Measurements from ENCODE around the gene LONRF2.

LONRF2 gene

DNA sequence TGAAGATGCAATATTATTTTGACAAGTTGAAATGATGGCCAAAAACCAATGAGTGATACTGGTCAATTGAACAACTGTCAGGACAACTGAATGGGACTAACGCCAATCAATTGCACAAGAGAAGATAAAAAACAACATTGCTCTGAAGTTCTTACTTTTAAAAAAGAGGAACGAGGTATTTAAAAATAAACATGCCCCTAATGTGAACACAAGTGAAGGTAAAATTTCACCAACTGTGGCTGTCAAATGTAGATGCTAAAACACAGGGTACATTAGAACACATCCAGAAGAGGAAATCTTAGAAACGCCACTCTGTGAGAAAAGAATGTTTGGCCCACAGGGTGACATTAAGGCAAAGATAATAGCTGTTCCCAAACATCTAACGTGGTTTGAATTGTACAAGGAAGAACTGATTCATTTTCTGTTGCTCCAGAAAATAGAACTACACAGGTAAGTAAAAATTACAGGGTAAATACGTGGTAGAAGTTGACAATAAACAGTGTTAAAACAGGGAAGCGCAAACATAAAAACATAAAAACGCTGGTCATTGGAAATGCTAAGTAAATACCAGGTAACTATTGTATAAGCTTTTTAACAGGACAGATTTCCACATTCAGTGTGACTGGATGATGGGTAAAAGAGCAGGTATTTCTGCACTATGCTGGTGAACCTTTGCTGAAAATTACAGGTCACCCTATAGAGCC is 20.3 kb downstream of the LONRF2 start:
- ChIA-PET POLR2A (no interaction called here), CTCF (interaction anchor here (1.2 kb wide), 1 partner anchor 39 kb away, joined by 3 read pairs; no protein-coding TSS in a partner anchor)
- no peak for TF ChIP-seq FOXM1 (IDR thresholded peaks at IDR 0.05; ENCODE audit: borderline replicate concordance)
- no peak for TF ChIP-seq L3MBTL2 (conservative IDR thresholded peaks at IDR 0.05)
- no peak for TF ChIP-seq NFRKB (IDR thresholded peaks at IDR 0.05)
- TF ChIP-seq ARNT (IDR thresholded peaks at IDR 0.05) = no peak
- TF ChIP-seq SP1 (IDR thresholded peaks at IDR 0.05) = no peak
- no peak for TF ChIP-seq LEF1 (IDR thresholded peaks at IDR 0.05; ENCODE audit: borderline replicate concordance)
- TF ChIP-seq ELF4 (IDR thresholded peaks at IDR 0.05) = no peak
- TF ChIP-seq ZNF384 (IDR thresholded peaks at IDR 0.05) = no peak
- no peak for TF ChIP-seq SUZ12 (IDR thresholded peaks at IDR 0.05)
- TF ChIP-seq, protein P1, sequence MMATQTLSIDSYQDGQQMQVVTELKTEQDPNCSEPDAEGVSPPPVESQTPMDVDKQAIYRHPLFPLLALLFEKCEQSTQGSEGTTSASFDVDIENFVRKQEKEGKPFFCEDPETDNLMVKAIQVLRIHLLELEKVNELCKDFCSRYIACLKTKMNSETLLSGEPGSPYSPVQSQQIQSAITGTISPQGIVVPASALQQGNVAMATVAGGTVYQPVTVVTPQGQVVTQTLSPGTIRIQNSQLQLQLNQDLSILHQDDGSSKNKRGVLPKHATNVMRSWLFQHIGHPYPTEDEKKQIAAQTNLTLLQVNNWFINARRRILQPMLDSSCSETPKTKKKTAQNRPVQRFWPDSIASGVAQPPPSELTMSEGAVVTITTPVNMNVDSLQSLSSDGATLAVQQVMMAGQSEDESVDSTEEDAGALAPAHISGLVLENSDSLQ (IDR thresholded peaks at IDR 0.05) = no peak
- TF ChIP-seq FOXK2 (IDR thresholded peaks at IDR 0.05) = no peak
- no peak for TF ChIP-seq BHLHE40 (IDR thresholded peaks at IDR 0.05; ENCODE audit: borderline replicate concordance)
- TF ChIP-seq CTBP1 (IDR thresholded peaks at IDR 0.05; ENCODE audit: borderline replicate concordance) = no peak
- TF ChIP-seq HDGF (IDR thresholded peaks at IDR 0.05; ENCODE audit: borderline replicate concordance) = no peak
- no peak for TF ChIP-seq TARDBP (IDR thresholded peaks at IDR 0.05)
- no peak for TF ChIP-seq FOXA1 (IDR thresholded peaks at IDR 0.05)
- no peak for DNase-seq (ENCODE audit: extremely low spot score)

DNA sequence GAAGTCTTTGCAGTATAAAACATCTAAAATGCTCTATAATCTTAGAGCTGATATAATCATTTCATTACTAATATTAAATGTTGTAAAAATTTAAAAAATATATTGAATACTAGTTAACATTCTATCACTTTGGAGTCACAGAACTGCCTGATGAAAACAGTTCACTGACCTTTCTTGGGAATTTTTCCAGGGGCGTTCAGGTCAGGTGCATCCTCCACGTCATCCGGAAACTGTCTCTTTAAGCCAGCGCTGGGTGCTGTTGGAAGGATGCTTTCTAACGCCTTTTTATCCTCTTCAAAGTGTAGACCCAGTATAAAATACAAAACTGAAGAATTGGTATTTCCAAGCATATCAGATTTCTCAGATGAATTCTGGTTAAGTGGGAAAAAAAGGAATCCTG is 22.8 kb downstream of the LONRF2 start:
- ChIA-PET CTCF (interaction anchor here (0.6 kb wide), 1 partner anchor 42 kb away, joined by 3 read pairs; no protein-coding TSS in a partner anchor), POLR2A (interaction anchor here (1.6 kb wide), 1 partner anchor 13 kb away, joined by 3 read pairs; no protein-coding TSS in a partner anchor)
- TF ChIP-seq CTBP1 (IDR thresholded peaks at IDR 0.05; ENCODE audit: borderline replicate concordance) (no peak), L3MBTL2 (conservative IDR thresholded peaks at IDR 0.05) (no peak), ARNT (IDR thresholded peaks at IDR 0.05) (no peak), SUZ12 (IDR thresholded peaks at IDR 0.05) (no peak), TARDBP (IDR thresholded peaks at IDR 0.05) (no peak), ELF4 (IDR thresholded peaks at IDR 0.05) (no peak), FOXM1 (IDR thresholded peaks at IDR 0.05; ENCODE audit: borderline replicate concordance) (no peak), SP1 (IDR thresholded peaks at IDR 0.05) (no peak), NFRKB (IDR thresholded peaks at IDR 0.05) (no peak), HDGF (IDR thresholded peaks at IDR 0.05; ENCODE audit: borderline replicate concordance) (no peak), FOXA1 (IDR thresholded peaks at IDR 0.05) (no peak), ZNF384 (IDR thresholded peaks at IDR 0.05) (no peak), FOXK2 (IDR thresholded peaks at IDR 0.05) (no peak), LEF1 (IDR thresholded peaks at IDR 0.05; ENCODE audit: borderline replicate concordance) (no peak), BHLHE40 (IDR thresholded peaks at IDR 0.05; ENCODE audit: borderline replicate concordance) (no peak)
- TF ChIP-seq, protein P1 (IDR thresholded peaks at IDR 0.05) = no peak
- no peak for DNase-seq (ENCODE audit: extremely low spot score)

DNA sequence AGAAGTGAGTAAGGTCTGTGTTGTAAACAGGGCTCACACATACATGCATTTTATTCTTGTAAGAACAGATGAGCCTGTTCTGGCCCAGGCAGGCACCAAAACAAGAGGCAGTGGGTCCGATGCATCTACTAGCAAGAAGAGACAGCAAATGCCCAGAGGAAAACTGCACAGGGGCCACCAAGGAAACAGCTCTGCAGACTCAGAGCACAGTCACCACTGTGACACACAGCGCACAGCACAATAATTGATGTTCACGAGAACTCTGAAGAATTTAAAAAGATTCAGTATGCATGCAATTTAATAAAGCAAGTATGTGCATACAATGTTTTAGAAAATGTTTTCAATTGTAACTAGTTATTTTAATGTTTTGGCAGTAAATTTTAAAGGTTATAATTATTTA is 24.8 kb downstream of the LONRF2 start:
- ChIA-PET CTCF (no interaction called here), POLR2A (no interaction called here)
- TF ChIP-seq FOXM1 (IDR thresholded peaks at IDR 0.05; ENCODE audit: borderline replicate concordance) = no peak
- no peak for TF ChIP-seq HDGF (IDR thresholded peaks at IDR 0.05; ENCODE audit: borderline replicate concordance)
- TF ChIP-seq SUZ12 (IDR thresholded peaks at IDR 0.05) = no peak
- no peak for TF ChIP-seq BHLHE40 (IDR thresholded peaks at IDR 0.05; ENCODE audit: borderline replicate concordance)
- TF ChIP-seq, protein P1 (IDR thresholded peaks at IDR 0.05) = no peak
- no peak for TF ChIP-seq CTBP1 (IDR thresholded peaks at IDR 0.05; ENCODE audit: borderline replicate concordance)
- no peak for TF ChIP-seq L3MBTL2 (conservative IDR thresholded peaks at IDR 0.05)
- TF ChIP-seq FOXK2 (IDR thresholded peaks at IDR 0.05) = no peak
- TF ChIP-seq FOXA1 (IDR thresholded peaks at IDR 0.05) = no peak
- TF ChIP-seq LEF1 (IDR thresholded peaks at IDR 0.05; ENCODE audit: borderline replicate concordance) = no peak
- no peak for TF ChIP-seq ELF4 (IDR thresholded peaks at IDR 0.05)
- TF ChIP-seq SP1 (IDR thresholded peaks at IDR 0.05) = no peak
- no peak for TF ChIP-seq TARDBP (IDR thresholded peaks at IDR 0.05)
- TF ChIP-seq ARNT (IDR thresholded peaks at IDR 0.05) = no peak
- no peak for TF ChIP-seq ZNF384 (IDR thresholded peaks at IDR 0.05)
- TF ChIP-seq NFRKB (IDR thresholded peaks at IDR 0.05) = no peak

DNA sequence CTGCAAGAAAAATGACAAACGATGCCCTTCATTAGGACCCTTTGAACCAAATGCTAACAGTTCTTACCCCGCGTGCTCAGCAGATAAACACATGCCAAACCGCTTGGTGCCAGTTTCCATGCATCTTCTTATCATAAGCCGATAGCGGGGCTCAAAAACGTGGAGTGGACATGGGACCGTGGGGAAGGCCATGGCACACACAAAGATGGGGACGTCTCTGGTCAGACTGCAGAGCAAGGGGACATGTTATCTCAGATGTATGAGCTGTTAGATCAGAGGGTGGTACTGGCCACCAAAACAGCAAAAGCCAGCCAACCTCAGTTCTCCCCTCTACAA is 28.2 kb downstream of the LONRF2 start:
- no peak for DNase-seq (ENCODE audit: extremely low spot score)
- TF ChIP-seq HDGF (IDR thresholded peaks at IDR 0.05; ENCODE audit: borderline replicate concordance) (no peak), FOXM1 (IDR thresholded peaks at IDR 0.05; ENCODE audit: borderline replicate concordance) (no peak), TARDBP (IDR thresholded peaks at IDR 0.05) (no peak), BHLHE40 (IDR thresholded peaks at IDR 0.05; ENCODE audit: borderline replicate concordance) (no peak), ZNF384 (IDR thresholded peaks at IDR 0.05) (no peak), L3MBTL2 (conservative IDR thresholded peaks at IDR 0.05) (no peak), ARNT (IDR thresholded peaks at IDR 0.05) (no peak), CTBP1 (IDR thresholded peaks at IDR 0.05; ENCODE audit: borderline replicate concordance) (no peak), FOXA1 (IDR thresholded peaks at IDR 0.05) (no peak), ELF4 (IDR thresholded peaks at IDR 0.05) (no peak), NFRKB (IDR thresholded peaks at IDR 0.05) (no peak), SUZ12 (IDR thresholded peaks at IDR 0.05) (no peak), LEF1 (IDR thresholded peaks at IDR 0.05; ENCODE audit: borderline replicate concordance) (no peak)
- TF ChIP-seq, protein P1 (IDR thresholded peaks at IDR 0.05) = no peak
- ChIA-PET CTCF (no interaction called here), POLR2A (interaction anchor here (1.0 kb wide), 1 partner anchor 27 kb away, joined by 3 read pairs; no protein-coding TSS in a partner anchor)

More for the DNA sequence above, 24.8 kb downstream of the LONRF2 start:
- DNase-seq (ENCODE audit: extremely low spot score) = no peak

Data from HEK293T (cell line).